Lower lobe of right lung (tissue), 2 donors: ENCODE data around the gene LGR6. TPM values are rescaled to one million over a fixed set of nuclear protein-coding genes. Genes with fewer than 3 reads are reported as not detected.

ENCODE experiments used
- ATAC-seq, 2 donors: fragments of 200-7000 bp; cut with Tn5 transposase; one replicate each; pipeline ENCODE4 v1.9.1; 2020 to 2022; ENCODE audit warnings: mild to moderate bottlenecking in 2 of 2, moderate library complexity in 2 of 2
- DNase-seq: peaks from one replicate; pipeline ENCODE4 v3.0.0-alpha.2; 2020
- H3K27ac ChIP-seq: fragments of 200-600 bp; one replicate; pipeline ENCODE4 v1.8.0; 2022
- H3K27me3 ChIP-seq: fragments of 200-600 bp; one replicate; pipeline ENCODE4 v1.8.0; 2022; ENCODE audit warnings: low read depth
- H3K36me3 ChIP-seq: fragments of 200-600 bp; one replicate; pipeline ENCODE4 v1.8.0; 2022; ENCODE audit warnings: mild to moderate bottlenecking
- H3K4me1 ChIP-seq: fragments of 200-600 bp; one replicate; pipeline ENCODE4 v1.8.0; 2022
- H3K4me3 ChIP-seq: fragments of 200-600 bp; one replicate; pipeline ENCODE4 v1.8.0; 2022; ENCODE audit warnings: mild to moderate bottlenecking
- H3K9me3 ChIP-seq: fragments of 200-600 bp; one replicate; pipeline ENCODE4 v1.8.0; 2022
- CTCF ChIP-seq: fragments of 200-600 bp; IDR thresholded peaks from one replicate; pipeline ENCODE4 v1.8.0; 2022; ENCODE audit warnings: antibody characterized with exemption, mild to moderate bottlenecking
- intact Hi-C: fragments of 100-400 bp; cut with DNase I; formaldehyde crosslinking; loops from one replicate; pipeline ENCODE4 v1.11.0; 2022
- total RNA-seq: library from RNA; stranded (reverse); fragmentation: NEBNext Ultra II Directional; extraction: Animal tissue kit (Norgen Biotek cat#: 25700); gene quantifications from one replicate; pipeline ENCODE4 v1.2.1, GENCODE V29; 2021
- donor health status: DM: no; HTN: yes; CAD: no; lungs with severe emphysema.

The LGR6 gene
- total RNA-seq, 1 donor from 2014 or later, result 1.7 TPM

DNA sequence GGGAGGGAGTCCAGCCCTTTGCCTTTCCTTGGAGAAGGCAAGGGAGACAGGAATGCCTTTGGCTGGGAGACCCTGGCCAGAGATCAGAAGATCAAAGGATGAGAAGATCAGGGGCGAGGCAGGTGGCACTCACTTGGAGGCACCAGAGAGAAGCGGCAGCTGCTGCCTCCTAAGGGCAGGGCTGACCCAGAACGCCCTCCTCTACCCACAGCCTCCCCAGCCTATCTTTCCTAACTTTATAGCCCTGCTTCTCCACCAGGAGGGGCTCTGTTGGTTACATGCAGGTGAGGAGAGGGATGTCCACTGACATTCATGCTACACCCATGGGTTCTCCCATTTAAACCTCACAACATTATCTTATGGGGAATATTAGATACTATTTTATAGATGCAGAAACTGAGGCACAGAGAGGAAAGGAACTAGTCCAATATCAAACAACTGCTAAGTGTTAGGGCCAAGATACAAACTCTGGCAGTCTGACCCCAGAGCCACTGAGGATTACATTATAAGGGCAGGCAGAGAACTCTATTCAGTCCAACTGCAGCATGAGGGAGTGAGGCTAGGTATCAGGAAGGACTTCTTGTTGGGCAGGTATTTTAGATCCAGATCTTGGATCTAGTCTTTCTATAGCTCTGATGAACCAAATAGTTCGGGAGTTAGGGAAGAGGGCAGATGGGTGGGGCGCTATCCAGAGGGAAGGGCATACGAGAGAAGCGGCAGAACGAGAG is 19.9 kb downstream of the LGR6 start:
- ATAC-seq, result no peak
- H3K9me3 ChIP-seq, result no peaks in the 10 kb centered on the region
- H3K4me1 ChIP-seq, result no peaks in the 10 kb centered on the region
- no peak for TF ChIP-seq CTCF
- DNase-seq, result no peak
- intact Hi-C loops, result no loop called here
- H3K27me3 ChIP-seq, result peaks cover 48% of the 10 kb centered on the region
- no peak overlapping the region for H3K27ac ChIP-seq
- peak overlapping the region; percentile 34 for H3K4me3 ChIP-seq
- no peaks in the 10 kb centered on the region for H3K36me3 ChIP-seq

DNA sequence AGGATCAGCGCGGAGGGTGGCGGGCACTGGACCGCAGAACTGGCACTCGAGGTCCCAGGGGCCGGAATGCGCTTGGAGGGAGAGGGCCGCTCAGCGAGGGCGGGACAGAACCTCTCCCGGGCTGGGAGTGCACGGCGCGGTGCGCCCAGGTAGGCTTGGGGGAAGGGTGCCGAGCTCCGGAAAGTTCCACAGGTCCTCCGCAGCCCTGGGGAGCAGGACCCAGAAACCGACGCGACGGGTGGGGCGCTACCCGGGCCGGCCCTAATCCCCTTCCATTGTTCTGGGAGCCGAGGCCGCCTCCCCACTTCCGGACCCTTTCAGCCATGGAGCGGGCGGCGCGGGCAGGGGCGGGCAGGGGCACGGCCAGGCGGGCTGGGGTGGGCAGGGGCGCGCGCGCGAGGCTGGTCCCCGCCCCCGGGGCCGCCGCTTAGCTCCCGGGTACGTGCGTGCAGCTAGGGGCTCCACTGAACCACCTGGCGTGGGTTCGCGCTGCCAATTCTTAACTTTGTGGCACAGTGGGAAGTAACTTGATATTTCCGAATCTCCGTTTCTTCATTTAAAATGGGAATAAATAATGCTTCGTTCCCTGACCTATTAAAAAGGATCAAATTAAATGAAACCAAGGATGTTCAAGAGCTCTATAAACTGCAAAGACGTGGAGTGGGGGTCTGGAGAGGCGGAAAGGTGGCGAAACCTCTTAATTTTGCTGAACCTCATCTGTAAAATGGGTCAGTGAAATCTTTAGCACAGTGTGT is 20.7 kb downstream of the LGR6 start:
- no peak for DNase-seq

GRCh38 chr1:202215472-202216130 is 22.0 kb downstream of the LGR6 start:
- intact Hi-C loops, result no loop called here
- no peak overlapping the region for H3K27ac ChIP-seq
- no peaks in the 10 kb centered on the region for H3K36me3 ChIP-seq
- H3K4me3 ChIP-seq, result no peak overlapping the region
- H3K27me3 ChIP-seq, result peaks cover 55% of the 10 kb centered on the region
- no peaks in the 10 kb centered on the region for H3K4me1 ChIP-seq
- DNase-seq (no peak), ATAC-seq (no peak)
- no peak for TF ChIP-seq CTCF
- H3K9me3 ChIP-seq, result no peaks in the 10 kb centered on the region

More for the DNA sequence above, 20.7 kb downstream of the LGR6 start:
- H3K4me1 ChIP-seq, result no peaks in the 10 kb centered on the region
- no peak for TF ChIP-seq CTCF
- peak overlapping the region; percentile 34 for H3K4me3 ChIP-seq
- ATAC-seq, result peak; percentile 25 to 34
- intact Hi-C loops, result no loop called here
- H3K27me3 ChIP-seq, result peaks cover 55% of the 10 kb centered on the region
- H3K27ac ChIP-seq, result no peak overlapping the region
- no peaks in the 10 kb centered on the region for H3K36me3 ChIP-seq
- no peaks in the 10 kb centered on the region for H3K9me3 ChIP-seq

- peaks cover 55% of the 10 kb centered on the region for H3K27me3 ChIP-seq
- no peaks in the 10 kb centered on the region for H3K9me3 ChIP-seq
- DNase-seq (peak; percentile 84), ATAC-seq (peak; percentile 85)
- TF ChIP-seq CTCF, result no peak
- no peak overlapping the region for H3K4me3 ChIP-seq
- no peaks in the 10 kb centered on the region for H3K4me1 ChIP-seq
- H3K27ac ChIP-seq, result no peak overlapping the region
- intact Hi-C loops, result no loop called here
- no peaks in the 10 kb centered on the region for H3K36me3 ChIP-seq
These were observed 23.1 kb downstream of the LGR6 start for GRCh38 chr1:202216691-202217090.

- DNase-seq (no peak), ATAC-seq (no peak)
- Histone ChIP-seq H3K9me3 (no peaks in the 10 kb centered on the region), H3K4me1 (no peaks in the 10 kb centered on the region), H3K27me3 (peaks cover 48% of the 10 kb centered on the region), H3K36me3 (no peaks in the 10 kb centered on the region), H3K27ac (no peak overlapping the region), H3K4me3 (no peak overlapping the region)
- intact Hi-C loops, result no loop called here
- no peak for TF ChIP-seq CTCF
These were observed 23.9 kb downstream of the LGR6 start for GRCh38 chr1:202217516-202217915.
